ENCODE measurements around the gene CCN2. TPM values are rescaled to one million over a fixed set of nuclear protein-coding genes. Genes with fewer than 3 reads are reported as not detected.

The CCN2 gene
- total RNA-seq, 3 donors from 2014 or later (not counting 1 experiment from before 2014, with no cell fraction given) = not detected

GRCh38 chr6:131963063-131963462 lies 11.9 kb upstream of the CCN2 start:
- Histone ChIP-seq H3K4me3 (ENCODE audit: low read length) (no peak overlapping the region), H3K27me3 (ENCODE audit: control insufficient read depth, insufficient read depth, low read length) (no peaks in the 10 kb centered on the region), H3K36me3 (ENCODE audit: control insufficient read depth, insufficient read depth, low read length) (no peaks in the 10 kb centered on the region), H3K9me3 (ENCODE audit: control insufficient read depth, insufficient read depth, low read length) (no peaks in the 10 kb centered on the region), H3K4me1 (ENCODE audit: control insufficient read depth, insufficient read depth, low read length) (no peaks in the 10 kb centered on the region), H3K27ac (ENCODE audit: low read length) (no peak overlapping the region)
- no peak overlapping the region for H3K4me3 Mint-ChIP-seq
- H3K27me3 Mint-ChIP-seq (ENCODE audit: low read depth in 2 of 2) = peaks cover 0 to 2% of the 10 kb centered on the region in 2 donors
- H3K4me1 Mint-ChIP-seq = no peaks in the 10 kb centered on the region
- H3K36me3 Mint-ChIP-seq = no peaks in the 10 kb centered on the region
- H3K27ac Mint-ChIP-seq = no peak overlapping the region
- ATAC-seq = no peak
- TF ChIP-seq CTCF (IDR thresholded peaks at IDR 0.05) = no peak
- H3K9me3 Mint-ChIP-seq = no peaks in the 10 kb centered on the region
- intact Hi-C loops (cut with micrococcal nuclease) = no loop called here
- no peak for DNase-seq

- H3K4me1 Mint-ChIP-seq = no peaks in the 10 kb centered on the region
Measured at GRCh38 chr6:131960371-131961133, 9.4 kb upstream of the CCN2 start.

DNA sequence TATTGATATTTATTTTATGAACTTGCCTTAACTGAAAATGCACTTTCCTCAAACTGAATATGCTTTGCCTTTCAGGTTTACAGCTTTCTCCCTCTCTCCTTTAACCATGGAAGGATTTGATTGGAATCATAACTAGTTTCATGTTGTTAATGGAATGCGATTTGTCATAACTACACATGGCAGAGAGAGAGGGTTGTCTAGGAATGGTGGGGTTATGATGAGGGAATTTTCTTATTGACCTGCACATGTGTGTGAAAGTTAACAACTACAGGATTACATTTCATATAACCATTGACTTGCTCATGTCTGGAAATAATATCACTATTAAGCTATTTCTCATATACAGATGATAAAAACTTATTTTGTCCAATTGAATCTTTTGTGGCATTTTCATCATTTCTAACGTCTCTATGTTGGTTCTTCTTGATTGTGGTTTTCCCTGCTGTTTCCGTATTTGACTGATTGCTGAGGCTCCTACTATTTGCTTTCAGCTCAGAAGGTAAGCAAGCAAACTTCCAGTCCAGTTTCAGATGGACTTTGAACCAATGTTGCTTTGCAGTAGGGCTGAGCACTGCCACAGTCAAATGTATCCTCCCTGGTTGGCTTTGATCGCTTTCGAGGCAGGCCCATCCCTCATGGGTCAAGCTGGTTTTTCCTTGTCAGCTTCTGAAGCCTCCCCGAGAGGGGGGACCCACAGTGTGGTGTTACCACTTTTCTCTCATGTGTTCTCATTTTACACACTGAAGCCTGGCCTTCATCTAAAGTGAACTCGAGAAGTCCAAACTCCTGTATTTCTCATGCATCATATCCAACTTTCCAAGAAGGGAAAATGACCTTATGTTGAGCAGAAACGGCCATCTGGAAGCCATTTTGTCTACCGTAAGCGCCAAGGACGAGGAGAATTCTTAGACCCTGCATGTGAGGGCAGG lies 7.6 kb upstream of the CCN2 start:
- Mint-ChIP-seq H3K4me3 (no peak overlapping the region), H3K27me3 (ENCODE audit: low read depth in 2 of 2) (peaks cover 10 to 19% of the 10 kb centered on the region in 2 donors), H3K9me3 (no peaks in the 10 kb centered on the region), H3K27ac (no peak overlapping the region), H3K4me1 (no peaks in the 10 kb centered on the region), H3K36me3 (no peaks in the 10 kb centered on the region)
- no peak for TF ChIP-seq CTCF (IDR thresholded peaks at IDR 0.05)
- no peaks in the 10 kb centered on the region for H3K36me3 ChIP-seq (ENCODE audit: control insufficient read depth, insufficient read depth, low read length)
- H3K4me3 ChIP-seq (ENCODE audit: low read length) = no peak overlapping the region
- intact Hi-C loops (cut with micrococcal nuclease) = no loop called here
- DNase-seq (no peak), ATAC-seq (no peak)
- H3K9me3 ChIP-seq (ENCODE audit: control insufficient read depth, insufficient read depth, low read length) = no peaks in the 10 kb centered on the region
- no peaks in the 10 kb centered on the region for H3K4me1 ChIP-seq (ENCODE audit: control insufficient read depth, insufficient read depth, low read length)
- WGBS (ENCODE audit: insufficient coverage) = 87% methylated on average over 11 of the region's 11 CpGs
- H3K27me3 ChIP-seq (ENCODE audit: control insufficient read depth, insufficient read depth, low read length) = no peaks in the 10 kb centered on the region
- H3K27ac ChIP-seq (ENCODE audit: low read length) = no peak overlapping the region

More at GRCh38 chr6:131960371-131961133, 9.4 kb upstream of the CCN2 start:
- no peak overlapping the region for H3K27ac ChIP-seq (ENCODE audit: low read length)
- H3K9me3 ChIP-seq (ENCODE audit: control insufficient read depth, insufficient read depth, low read length) = no peaks in the 10 kb centered on the region
- TF ChIP-seq CTCF (IDR thresholded peaks at IDR 0.05) = no peak
- H3K4me1 ChIP-seq (ENCODE audit: control insufficient read depth, insufficient read depth, low read length) = no peaks in the 10 kb centered on the region
- H3K36me3 Mint-ChIP-seq = no peaks in the 10 kb centered on the region
- ATAC-seq = no peak
- intact Hi-C loops (cut with micrococcal nuclease) = no loop called here
- H3K27me3 ChIP-seq (ENCODE audit: control insufficient read depth, insufficient read depth, low read length) = no peaks in the 10 kb centered on the region
- no peaks in the 10 kb centered on the region for H3K9me3 Mint-ChIP-seq
- H3K4me3 Mint-ChIP-seq = no peak overlapping the region
- H3K27ac Mint-ChIP-seq = no peak overlapping the region
- no peak overlapping the region for H3K4me3 ChIP-seq (ENCODE audit: low read length)
- peaks cover 2 to 4% of the 10 kb centered on the region in 2 donors for H3K27me3 Mint-ChIP-seq (ENCODE audit: low read depth in 2 of 2)
- 67% methylated on average over 5 of the region's 6 CpGs for WGBS (ENCODE audit: insufficient coverage)
- H3K36me3 ChIP-seq (ENCODE audit: control insufficient read depth, insufficient read depth, low read length) = no peaks in the 10 kb centered on the region
- no peak for DNase-seq

All from natural killer cell (primary cell).